Left ventricle myocardium superior (tissue), 1 donor: ENCODE results near the gene CAMK2G. TPM values are rescaled to one million over a fixed set of nuclear protein-coding genes. Genes with fewer than 3 reads are reported as not detected.

Experiments used
- ATAC-seq: fragments of 200-7000 bp; cut with Tn5 transposase; one replicate; pipeline ENCODE4 v1.9.1; 2020; ENCODE audit warnings: mild to moderate bottlenecking, moderate library complexity
- DNase-seq: peaks from one replicate; pipeline ENCODE4 v3.0.0-alpha.2; 2020
- intact Hi-C: fragments of 100-400 bp; cut with micrococcal nuclease; formaldehyde crosslinking; loops from one replicate; pipeline ENCODE4 v1.11.0; 2022
- total RNA-seq: library from RNA; stranded (reverse); fragmentation: NEBNext Ultra II Directional; extraction: Animal tissue kit (Norgen Biotek cat#: 25700); gene quantifications from one replicate; pipeline ENCODE4 v1.2.1, GENCODE V29; 2021
- donor health status: DM: no; HTN: yes; CAD: no; lungs with severe emphysema.

Gene CAMK2G
- total RNA-seq, 1 donor from 2014 or later: 11.9 TPM

- intact Hi-C loops: no loop called here
- DNase-seq (no peak), ATAC-seq (no peak)
Measured at GRCh38 chr10:73868655-73869195, 5.6 kb downstream of the CAMK2G start.

DNA sequence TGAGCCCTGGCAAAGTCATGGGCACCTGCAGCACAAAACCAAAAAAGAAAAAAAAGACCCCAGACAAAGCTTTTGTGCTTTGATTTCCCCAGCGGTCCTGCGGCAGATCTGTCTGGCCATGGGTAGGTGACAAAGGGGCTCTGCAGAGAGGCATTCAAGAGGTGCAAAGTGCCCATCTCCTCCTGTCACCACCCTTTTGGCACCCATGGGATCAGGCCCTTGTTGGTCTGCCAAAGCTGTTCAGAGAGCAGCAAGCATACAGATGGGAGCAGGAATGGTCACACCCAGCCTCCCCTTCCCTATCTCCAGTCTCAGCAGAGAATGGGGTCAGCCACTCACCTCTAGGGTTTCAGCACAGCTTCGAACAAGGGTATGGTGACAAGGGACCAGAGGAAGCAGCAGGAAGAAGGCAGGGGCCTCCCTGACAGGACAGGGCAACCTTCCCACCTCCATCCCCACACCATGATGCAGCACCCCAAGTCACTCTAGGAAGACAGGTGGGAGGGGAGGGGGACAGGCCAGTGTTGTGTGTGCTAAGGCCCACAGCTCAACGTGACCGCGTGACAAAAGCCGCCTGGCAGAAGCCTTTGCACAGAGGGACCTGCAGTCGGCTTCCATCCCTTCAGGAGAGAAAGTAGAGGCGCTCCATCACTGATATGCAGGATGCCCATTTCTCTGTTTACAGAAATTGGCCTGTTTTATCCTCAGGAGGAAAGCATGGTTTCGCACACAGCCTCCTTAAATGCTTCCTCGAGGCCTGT lies 6.3 kb downstream of the CAMK2G start:
- DNase-seq: peak; percentile 57
- intact Hi-C loops: no loop called here
- ATAC-seq: peak; percentile 85

GRCh38 chr10:73867126-73867807 lies 7.1 kb downstream of the CAMK2G start:
- peak; percentile 36 for ATAC-seq
- intact Hi-C loops: no loop called here

GRCh38 chr10:73866621-73867020 lies 7.7 kb downstream of the CAMK2G start:
- intact Hi-C loops: no loop called here
- ATAC-seq (no peak), DNase-seq (no peak)

More at GRCh38 chr10:73867126-73867807, 7.1 kb downstream of the CAMK2G start:
- DNase-seq: no peak

GRCh38 chr10:73865459-73866442 lies 8.6 kb downstream of the CAMK2G start:
- DNase-seq (peak; percentile 43), ATAC-seq (peak; percentile 46)
- intact Hi-C loops: no loop called here

DNA sequence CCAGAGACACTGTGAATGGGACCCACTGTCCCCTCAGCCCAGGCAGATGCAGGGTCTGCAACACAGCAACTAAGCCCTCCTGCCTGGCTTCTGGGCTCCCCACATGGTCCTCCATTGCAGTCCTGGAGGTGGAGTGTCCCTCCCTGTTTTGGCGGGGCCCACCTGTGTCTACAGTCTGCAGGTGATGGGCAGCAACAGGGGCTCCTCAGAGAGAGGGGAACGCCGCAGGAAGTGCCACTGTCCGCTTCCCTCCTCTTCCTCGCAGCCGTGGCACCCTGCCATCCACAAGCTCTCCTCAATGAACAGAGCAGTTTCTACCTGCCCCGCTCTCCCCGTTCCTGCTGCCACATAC lies 9.3 kb downstream of the CAMK2G start:
- DNase-seq (no peak), ATAC-seq (no peak)
- intact Hi-C loops: no loop called here

- DNase-seq (no peak), ATAC-seq (no peak)
- intact Hi-C loops: no loop called here
Measured at GRCh38 chr10:73864229-73864628, 10.1 kb downstream of the CAMK2G start.

GRCh38 chr10:73863039-73863817 lies 11.1 kb downstream of the CAMK2G start:
- intact Hi-C loops: no loop called here
- no peak for DNase-seq
- ATAC-seq: no peak

DNA sequence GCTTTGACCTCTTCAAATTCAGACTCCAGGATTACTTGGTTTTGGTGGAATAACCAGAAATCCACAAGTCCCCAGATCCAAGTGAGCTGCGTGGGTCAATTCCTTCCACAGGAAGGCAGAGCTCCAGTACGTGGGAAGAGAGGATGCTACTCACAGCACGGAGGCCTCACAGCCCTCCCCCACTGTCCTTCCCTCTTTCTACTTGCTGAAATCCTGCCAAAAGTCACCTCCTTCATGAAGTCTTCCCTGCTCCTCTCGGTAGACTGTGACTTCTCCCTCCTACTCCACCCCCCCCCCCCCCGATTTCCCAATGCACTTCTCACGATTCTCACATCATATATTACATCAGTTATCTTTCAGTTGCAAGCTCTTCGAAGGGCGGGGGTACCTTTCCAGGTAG lies 12.3 kb downstream of the CAMK2G start:
- intact Hi-C loops: no loop called here
- DNase-seq (no peak), ATAC-seq (no peak)

DNA sequence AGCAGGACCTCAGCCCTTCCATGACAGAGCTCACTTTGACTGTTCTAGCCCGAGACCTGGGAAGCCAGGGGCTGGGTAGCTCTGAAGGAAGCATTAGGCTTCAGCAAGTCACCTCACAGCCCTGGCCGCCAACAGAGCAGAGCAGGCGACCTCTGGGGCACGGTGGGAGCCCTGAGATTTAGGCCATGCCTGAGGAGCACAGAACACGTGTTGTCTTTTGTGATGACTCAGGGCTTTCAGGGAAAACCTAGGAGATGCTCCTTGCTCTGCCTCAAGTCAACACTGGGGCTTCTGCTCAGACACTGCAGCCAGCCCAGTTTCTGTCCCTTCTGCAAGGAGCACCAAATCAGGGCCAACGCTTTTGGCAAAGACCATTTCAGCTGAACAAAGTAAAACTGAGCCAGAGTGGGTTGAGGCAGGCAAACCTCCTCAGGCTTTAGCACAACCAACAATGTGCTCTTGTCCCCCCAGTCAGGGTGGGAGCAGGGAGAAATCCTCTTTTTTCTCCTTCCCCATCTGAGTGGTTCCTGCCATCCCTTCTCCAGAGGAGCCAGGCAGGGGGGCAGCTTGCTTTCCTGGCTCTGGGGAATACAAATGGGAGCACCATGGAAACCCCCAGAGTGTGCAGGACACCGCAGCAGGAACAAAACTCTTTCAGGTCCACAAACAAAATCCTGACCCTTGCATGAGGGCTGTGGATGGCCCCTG lies 14.4 kb downstream of the CAMK2G start:
- intact Hi-C loops: no loop called here
- DNase-seq: no peak
- ATAC-seq: no peak

GRCh38 chr10:73859428-73859783 lies 14.9 kb downstream of the CAMK2G start:
- ATAC-seq (no peak), DNase-seq (no peak)
- intact Hi-C loops: no loop called here

- ATAC-seq: no peak
- intact Hi-C loops: no loop called here
- DNase-seq: no peak
Measured at GRCh38 chr10:73858750-73859427, 15.5 kb downstream of the CAMK2G start.

DNA sequence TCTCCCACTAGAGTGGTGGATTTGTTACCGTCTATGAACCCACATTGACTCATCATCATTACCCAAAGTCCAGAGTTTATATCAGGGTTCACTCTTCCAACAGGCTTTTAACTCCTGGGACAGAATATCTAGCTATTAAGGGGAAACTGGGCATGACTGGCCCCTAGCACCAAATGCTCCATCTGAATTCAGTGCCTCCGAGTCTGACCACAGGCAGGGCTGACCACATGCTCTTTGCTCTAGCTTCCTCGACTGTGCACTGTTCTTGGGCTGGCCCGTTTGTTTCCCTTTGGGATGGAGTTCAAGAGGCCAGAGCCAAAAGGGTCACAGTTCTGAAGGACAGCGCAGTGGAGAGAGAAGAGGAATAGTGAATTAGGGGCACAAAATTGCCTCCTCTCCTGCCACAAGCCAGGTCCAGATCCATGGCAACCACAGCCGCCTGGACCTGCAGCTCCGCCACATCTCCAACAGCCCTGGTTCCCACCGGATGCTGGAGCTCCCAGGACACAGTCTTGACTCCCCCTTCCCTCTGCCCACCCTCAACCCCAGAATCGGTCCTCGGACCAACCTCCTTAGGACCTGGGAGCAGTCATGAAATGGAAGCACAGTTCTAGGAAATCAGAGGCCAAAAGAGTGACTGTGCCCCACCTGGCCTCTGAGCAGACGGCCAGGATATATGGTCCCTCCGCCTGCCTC lies 16.2 kb downstream of the CAMK2G start:
- intact Hi-C loops: no loop called here
- ATAC-seq: no peak
- DNase-seq: no peak

GRCh38 chr10:73857446-73857845 lies 16.9 kb downstream of the CAMK2G start:
- intact Hi-C loops: no loop called here
- DNase-seq (no peak), ATAC-seq (no peak)

DNA sequence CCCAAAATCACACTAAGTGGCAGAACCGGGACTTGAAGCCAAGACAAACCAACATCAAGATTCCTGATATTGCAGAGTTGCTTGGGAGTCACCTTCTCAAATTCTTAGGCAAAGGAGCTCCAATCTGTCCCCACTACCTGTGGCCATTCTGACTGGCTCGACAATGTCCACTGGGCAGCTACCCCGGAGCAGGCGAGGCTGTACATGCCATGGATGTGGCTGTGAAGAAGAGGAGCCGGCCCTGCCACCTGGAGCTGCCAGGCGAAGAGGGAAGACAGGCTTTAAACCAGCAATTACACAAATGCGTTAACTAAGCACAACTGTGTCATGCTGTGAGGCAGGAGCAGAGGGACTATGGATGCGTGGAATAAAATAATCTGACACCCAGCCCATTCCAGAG lies 18.1 kb downstream of the CAMK2G start:
- intact Hi-C loops: no loop called here
- no peak for ATAC-seq
- DNase-seq: no peak

DNA sequence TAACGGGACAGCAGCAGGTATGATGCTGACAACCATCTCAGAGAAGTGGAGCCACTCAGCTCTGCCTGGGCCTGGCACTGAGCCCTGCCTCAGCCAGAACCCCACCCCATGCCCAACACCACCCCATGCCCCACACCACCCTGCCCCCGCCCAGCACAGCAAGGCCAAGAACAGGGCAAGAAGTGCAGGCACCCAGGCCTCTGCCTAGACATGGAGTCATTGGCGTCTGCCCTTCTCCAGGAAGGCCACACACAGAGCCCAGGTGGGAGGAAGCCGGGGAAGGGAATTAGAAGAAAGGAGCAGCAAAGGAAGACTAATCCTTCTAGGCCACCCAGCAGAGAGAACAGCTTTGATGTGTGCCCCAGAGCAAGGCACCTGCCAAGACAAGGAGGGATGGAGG lies 18.9 kb downstream of the CAMK2G start:
- DNase-seq (no peak), ATAC-seq (no peak)
- intact Hi-C loops: no loop called here

GRCh38 chr10:73854310-73854709 lies 20.0 kb downstream of the CAMK2G start:
- DNase-seq: no peak
- no peak for ATAC-seq
- intact Hi-C loops: no loop called here
